KG1 (cell line): ENCODE data around the gene CPNE2.
"Not testable (repeated sequence)": the region's sequence is repeated elsewhere in the genome, so short reads cannot be mapped to it uniquely, and the experiment has no call there.

ENCODE experiments used
- DNase-seq: peaks from one replicate; lab custom pipeline; 2025; lab: John Stamatoyannopoulos, UW

The CPNE2 gene

DNA sequence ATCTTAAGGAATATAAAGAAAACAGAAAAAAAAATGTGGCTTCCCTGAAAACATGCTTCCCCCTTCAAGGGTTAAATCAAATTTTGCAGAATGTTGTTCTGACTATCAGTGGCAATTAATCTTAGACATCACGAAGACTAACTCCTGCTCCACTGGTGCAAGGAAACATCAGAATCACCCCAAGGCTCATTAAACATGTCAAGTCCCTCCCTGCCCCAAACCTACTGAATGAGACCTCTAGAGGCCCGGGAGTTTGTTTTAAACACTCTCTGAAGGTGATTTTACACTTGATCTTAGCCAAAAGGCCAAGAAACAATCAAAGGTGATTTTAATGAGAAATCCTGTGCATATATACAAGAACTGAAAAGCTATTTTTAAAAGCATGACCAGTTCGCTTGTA, 75.2 kb downstream of the CPNE2 start:
- DNase-seq, result no peak

DNA sequence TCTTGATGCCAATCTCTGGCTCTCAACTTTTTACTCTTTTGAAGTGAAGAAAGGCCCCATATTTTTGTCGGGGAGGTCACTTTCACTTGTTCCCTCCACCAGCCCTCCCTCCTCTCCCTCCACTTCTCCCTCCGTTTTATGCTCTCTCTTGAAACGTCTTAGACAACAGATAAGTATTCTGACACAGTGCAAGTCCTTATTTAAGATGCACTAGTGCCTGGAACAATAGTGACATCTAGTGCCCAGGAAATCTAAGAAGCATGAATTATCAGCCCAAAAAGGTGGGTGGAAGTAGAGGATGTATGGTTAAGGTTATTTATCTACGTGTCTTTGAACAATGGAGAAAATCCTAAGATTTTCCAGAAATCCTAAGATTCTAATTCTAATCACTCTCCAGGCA, 75.6 kb downstream of the CPNE2 start:
- DNase-seq, result peak; percentile 14

DNA sequence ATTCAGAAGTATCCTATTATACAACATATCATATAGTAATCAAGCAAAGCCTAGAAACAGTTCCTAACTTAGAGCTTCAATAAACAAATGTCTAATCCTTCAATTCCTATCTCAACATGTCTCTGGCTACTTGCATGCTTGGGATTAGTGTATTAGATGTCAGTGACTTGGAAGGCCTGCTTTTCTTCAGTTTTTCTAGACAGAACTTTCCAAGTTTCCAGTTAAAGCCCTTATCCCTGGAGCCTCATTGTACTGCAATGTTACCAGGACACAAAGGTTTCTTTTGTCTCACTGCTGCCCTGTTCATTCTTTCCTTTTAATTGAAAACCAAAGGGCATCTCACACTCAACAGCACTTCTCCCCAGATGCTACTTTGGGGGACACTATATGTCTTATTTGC, 76.9 kb downstream of the CPNE2 start:
- DNase-seq, result no peak

DNA sequence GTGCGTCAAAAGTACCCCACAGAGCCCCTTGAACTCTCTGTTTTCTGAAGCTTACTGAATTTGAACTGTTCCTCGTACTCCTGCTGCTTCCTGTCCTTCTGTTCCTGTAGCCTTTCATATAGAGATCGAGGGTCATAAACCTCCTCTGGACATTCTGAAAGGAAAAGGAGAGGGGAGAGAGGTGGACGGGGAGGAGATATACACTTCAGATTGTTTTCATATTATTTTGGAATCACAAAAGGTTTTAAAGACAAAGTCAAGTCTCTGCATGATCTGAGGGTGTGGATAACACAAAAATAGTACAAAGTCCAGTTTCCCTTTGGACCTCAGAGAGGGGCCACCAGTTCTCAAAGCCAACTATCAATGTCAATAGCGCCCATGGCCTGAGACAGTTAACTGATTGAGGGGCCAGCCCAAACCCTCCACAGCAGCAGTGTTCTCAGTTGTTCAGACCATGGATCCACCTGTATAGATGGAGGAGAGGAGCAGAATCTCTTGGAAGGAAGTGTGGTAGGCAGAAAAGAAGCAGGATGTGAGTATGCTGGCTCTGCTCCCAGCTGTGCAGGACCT, 80.4 kb downstream of the CPNE2 start:
- DNase-seq, result no peak

DNA sequence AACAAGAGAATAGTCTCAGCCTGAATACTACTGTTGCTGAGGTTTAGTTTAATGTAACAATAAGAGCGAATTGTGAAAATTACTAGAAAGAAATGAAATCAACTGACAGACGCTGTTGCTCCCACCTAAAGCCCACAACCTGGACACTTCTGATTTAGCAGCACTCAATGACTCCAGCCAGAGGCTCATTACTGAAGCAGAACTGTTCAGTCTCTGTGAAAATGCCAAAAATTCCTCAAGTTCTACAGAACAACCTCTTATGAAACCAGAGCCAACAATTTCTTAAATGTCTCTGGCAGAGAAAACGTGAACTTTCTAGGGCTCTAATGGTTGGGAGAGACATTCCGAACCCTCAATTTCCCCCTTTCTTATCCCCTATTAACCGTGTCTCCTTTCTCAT, 83.5 kb downstream of the CPNE2 start:
- no peak for DNase-seq

DNA sequence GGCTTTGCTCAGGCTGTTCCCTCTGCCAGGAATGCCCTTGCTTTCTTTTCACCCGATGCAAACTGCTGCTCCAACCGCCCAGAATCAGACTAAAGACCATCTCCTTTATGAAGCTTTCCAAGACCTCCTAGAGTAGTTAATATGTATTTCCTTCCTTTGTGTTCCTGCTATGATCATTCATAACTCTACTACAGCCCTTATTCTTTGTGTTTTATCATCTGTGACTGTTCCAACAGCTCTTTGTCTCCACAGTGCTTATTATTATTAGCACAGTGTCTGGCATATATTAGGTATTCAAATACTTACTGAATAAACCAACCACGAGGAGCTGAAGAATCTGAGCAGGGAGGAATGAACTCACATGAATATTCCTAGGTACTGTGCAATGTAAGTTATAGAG, 85.8 kb downstream of the CPNE2 start:
- no peak for DNase-seq

DNA sequence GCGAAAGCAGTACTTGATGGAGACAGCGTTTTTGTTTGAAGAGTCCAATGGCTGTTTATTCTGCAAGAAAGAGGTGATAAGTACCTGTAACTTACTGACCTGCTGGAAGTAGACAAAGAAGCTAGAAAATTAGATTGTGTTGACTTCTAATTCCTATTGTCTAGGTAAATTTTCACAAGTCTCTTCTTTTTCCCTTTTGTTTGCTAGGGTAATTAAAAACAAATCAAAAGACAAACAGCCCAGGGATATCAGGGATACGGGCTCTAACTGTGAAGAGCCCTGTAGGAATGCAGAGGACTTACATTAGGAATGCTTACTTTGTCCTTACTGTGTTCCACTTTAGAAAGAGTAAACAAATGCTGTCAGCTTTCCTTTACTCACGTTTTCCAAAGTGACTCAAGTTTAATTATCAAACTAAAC, 86.4 kb downstream of the CPNE2 start:
- no peak for DNase-seq

DNA sequence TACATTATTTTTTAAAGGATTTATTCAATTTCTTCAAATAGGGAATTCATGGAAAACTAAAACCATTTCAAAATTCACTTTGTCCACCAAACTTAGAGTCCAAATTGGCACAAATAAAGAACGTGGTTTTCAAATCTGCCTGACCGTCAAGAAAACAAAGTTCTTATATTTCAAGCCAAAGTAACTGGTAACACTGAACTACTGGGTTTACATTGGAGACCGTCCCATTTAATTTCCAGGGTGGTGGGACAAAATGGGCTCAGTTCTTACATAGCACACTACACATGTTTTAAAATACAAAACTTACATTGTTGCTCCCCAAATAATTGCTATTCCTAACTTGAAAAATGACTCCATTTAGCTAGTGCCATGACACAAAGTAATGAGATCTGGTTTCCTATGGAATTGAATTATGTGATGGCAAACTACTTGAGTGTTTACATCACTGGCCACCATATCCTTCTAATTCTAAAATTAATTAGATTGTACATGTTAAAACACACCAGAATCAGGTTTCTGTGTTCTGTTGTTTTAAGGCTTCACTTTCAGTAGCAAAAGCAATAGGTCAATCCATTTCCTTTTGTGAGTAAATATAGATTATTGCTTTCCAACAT, 86.9 kb downstream of the CPNE2 start:
- DNase-seq, result no peak

DNA sequence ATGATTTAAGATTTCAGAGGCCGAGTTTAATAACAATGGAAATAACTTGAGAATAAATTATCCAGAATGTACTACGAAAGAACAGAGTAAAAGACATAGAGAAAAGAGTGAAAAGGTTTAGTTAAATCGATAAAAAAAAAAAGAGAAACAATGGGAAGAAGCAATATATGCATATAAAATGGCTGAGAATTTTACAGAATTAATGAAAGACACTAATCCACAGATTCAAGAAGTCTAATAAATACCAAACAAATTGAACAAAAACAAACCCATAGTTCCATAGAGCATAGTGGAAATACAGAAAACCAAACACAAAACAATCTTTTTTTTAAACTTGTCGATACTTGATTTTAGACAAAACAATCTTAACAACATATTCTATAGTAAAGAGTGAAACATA, 91.7 kb downstream of the CPNE2 start:
- DNase-seq, result no peak

DNA sequence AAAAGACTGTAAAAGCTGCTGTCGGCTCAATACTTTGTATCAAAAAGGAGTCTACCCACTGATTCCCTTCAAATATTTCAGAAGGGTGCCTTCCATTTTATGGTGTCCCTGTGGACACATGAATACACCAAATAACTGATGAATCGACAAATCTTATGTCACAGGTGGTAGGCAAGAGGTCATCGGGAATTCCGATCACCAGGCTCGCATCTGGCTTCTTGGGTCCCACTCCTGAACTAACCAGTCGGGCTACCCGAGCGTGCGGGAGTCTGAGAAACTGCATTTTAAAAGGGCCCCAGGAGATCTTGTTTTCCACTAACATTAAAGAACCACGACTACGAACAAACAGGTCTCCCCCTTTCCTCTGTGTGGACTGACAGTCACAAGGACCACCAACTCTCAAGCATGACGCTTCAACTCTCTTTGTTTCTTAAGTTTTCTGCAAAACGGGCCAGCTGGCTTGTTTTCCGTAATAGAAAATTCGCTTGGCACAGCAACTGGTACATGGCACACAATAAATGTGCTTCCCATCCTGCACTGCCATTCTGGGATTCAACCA, 92.6 kb downstream of the CPNE2 start:
- DNase-seq, result peak; percentile 9

DNA sequence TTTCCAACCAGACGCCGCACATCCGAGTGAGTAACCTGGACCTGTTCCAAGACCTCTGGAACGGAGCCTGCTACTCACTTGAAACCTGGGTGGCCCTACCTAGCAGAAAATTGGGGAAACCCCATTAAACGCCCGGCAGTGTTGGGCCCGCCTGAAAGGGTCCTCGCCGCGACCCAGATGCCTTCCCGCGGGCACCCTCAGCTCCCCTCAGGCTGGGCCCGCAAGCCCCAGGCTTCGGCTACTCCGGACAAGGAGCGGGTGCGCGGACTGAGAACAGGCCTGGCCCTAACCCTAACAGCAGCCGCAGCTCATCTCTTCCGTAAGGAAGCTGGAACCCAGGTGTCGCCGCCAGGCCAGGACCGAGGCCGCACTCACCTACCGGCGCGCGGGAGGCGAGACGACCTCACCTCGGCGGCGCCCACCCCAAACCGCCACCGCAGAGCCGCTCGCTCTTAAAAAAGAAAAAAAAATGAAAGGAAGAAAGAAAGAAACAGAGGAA, 93.1 kb downstream of the CPNE2 start:
- no peak for DNase-seq

DNA sequence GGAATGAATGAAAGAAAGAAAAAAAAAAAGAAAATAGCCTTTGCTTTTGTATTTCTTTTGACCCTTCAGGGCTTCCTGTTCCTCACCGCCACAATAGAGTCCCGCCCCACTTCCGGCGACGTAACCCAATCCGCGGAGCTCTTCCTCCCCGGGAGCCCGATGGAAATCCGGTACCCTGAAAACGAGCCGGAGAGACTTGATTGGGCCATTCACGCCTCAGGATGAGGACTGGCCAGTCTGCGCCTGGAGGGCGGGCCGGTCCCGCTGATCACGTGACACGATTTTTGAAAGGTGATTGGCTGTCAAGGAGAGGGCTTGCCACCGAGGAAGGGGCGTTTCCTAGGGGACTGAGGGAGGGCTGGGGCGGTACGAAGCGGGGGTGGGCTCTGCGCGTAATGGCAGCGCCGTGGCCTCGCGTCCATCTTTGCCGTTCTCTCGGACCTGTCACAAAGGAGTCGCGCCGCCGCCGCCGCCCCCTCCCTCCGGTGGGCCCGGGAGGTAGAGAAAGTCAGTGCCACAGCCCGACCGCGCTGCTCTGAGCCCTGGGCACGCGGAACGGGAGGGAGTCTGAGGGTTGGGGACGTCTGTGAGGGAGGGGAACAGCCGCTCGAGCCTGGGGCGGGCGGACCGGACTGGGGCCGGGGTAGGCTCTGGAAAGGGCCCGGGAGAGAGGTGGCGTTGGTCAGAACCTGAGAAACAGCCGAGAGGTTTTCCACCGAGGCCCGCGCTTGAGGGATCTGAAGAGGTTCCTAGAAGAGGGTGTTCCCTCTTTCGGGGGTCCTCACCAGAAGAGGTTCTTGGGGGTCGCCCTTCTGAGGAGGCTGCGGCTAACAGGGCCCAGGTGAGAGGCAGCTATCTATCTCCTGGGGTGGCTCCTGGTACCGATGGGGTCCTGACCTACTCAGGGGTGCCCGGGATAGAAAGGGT, 93.8 kb downstream of the CPNE2 start, which contains the start of the genes PSME3IP1 and RSPRY1:
Gene PSME3IP1 (minus strand): TSS at position 95 of the 927 bp plus-strand sequence. CDS start 12,185 bp downstream, outside the sequence.
Gene RSPRY1 (plus strand): TSS at position 385 of the 927 bp plus-strand sequence. CDS start 18,330 bp downstream, outside the sequence.
- DNase-seq, result peak; percentile 99

DNA sequence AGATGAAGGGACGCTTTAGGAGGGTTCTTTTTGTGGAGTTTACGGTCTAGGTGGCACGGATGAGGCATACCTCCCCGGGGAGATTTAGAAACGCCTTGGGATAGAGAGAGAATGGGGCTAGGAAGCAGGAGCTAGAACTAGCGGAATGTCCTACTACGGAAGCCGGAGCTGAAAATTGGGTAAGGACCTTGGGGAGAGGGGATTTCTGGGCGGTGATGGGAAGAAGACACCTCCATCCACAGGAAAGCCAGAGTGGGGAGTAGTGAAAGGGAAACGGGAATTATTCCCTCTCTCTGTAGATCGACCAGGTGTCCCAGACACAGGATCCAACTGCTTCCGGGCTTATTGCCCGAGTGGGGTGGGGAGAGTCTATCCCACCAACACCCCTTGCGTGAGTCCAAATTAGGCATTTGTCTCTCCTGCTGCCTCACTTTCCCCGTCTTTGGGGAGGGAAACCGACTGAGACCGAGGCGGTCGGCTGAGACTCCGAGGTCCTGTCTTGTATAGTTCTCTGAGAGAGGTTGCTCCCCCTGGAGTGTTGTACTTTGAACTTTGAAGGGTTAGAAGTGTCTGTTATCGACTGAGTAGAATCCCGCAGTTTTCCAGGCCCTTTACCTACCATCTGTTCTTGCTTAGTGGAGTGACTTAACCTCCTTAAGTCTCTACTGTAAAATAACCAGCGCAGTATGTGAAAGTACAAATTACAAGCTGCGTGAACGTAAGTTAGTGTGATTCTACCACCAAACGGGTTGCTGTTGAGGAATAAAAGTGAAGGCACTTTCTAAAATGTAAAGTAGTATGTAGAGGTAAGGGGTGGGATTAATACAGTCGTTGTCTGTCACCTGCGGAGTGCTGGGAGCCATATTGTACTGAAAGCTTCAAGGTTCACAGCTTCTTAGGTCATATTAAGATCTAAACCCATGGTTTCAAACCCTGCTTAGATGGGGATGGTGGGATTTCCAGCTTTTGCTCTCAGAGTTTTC, 94.8 kb downstream of the CPNE2 start:
- DNase-seq, result no peak

DNA sequence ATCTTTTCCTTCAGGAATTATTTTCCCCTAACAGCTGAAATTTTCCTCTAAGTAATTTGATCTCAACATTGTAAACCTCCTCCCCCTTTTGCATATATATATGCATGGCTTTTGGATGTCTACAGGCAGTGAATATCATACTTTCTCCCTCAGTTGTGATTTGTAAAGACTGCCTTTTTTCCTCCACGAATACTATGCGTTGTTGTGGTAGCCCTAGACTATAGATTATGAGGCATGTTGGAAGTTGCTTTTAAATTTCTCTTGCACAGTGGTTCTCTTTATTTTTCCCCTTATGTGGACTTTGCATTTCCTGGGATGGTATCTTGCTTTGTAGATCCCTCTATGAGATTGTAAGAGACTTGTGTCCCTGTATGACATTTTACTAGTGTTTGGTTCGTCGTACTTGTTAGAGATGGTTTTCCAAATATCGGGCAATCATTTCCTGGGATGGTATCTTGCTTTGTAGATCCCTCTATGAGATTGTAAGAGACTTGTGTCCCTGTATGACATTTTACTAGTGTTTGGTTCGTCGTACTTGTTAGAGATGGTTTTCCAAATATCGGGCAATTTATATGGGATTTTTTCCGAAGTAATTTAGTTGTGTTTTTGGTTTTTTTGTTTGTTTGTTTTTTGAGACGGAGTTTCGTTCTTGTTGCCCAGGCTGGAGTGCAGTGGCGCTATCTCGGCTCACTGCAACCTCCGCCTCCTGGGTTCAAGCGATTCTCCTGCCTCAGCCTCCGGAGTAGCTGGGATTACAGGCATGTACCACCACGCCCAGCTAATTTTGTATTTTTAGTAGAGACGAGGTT, 95.7 kb downstream of the CPNE2 start:
- not testable (repeated sequence) for DNase-seq

DNA sequence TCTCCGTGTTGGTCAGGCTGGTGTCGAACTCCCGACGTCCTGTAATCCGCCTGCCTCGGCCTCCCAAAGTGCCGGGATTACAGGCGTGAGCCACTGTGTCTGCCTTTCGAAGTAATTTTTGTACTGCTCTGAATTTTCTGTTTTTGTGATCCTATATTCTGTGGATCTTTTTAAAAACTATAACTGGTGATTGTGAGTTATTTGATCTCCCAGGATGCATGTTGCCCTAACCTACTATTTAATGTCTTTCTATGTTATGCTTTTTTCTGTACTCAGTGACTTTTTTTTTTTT, 96.3 kb downstream of the CPNE2 start:
- DNase-seq, result no peak

DNA sequence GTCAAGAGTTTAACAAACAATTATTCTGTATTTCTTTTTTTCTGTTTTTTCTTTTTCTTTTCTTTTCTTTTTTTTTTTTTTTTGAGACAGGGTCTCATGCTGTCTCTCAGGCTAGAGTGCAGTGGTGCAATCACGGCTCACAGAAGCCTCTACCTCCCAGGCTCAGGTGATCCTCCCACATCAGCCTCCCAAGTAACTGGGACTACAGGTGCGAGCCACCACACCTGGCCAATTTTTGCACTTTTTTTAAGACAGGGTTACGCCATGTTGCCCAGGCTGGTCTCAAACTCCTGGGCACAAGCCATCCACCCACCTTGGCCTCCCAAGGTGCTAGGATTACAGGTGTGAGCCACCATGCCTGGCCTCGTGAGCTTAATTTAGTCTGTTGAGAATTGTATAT, 97.1 kb downstream of the CPNE2 start:
- DNase-seq, result not testable (repeated sequence)

DNA sequence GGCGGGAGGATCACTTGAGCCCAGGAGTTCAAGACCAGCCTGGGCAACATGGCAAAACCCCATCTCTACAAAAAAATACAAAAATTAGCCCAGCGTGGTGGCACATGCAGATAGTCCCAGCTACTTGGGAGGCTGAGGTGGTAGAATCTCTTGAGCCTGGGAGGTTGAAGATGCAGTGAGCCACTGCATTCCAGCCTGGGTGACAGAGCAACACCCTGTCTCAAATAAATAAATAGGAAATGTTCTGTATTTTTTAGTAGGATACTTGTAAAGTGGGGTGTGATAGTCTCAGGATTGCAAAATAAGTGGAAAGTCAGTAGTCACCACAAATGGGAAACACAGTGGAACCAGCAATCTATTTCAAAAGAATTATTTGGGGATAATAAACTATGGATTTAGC, 97.8 kb downstream of the CPNE2 start:
- DNase-seq, result no peak

DNA sequence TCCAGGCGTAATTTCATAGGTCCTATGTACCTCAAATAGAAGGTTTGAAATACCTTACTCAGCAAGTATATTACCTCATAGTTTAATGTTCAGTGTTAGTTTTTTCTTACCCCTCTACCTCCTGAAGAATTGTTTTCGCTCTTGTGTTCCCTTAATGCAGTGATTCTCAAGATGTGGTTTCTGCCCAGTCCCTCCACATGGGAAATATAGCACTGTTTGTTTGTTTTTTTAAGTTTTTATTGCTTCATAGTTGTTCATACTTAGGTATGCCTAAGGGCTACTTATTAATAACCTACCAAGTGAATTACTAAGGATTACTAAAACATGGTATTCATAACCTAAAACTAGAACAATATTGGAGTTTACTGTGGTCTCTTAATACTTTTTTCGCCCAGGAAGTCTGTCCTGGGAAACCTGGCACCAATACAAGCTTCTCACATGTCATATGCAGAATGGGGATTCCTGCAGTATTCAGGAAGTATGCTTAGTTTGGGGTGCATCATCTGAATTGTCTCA, 98.7 kb downstream of the CPNE2 start:
- no peak for DNase-seq

DNA sequence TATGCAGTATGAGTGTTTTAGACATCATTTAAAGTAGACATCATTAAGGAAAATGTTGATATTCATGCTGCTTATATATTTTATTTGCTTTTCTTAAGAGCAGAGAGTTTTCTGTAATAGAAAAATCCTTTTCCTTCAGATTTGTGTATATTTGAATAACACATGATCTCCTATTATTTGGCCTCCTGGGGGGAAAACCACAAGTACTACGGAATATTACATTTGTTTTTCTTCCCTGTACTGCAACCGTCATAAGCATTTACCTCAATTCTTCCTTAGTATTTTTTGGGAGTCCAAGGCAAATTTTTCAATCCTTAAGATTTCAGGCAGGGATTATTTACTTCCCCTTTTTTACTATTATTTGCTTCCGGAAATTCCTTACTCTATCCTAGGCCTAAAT, 99.8 kb downstream of the CPNE2 start:
- DNase-seq, result no peak
